Panc1 (cell line): ENCODE measurements around the gene CTDP1. TPM values are rescaled to one million over a fixed set of nuclear protein-coding genes. Genes with fewer than 3 reads are reported as not detected.

Experiments used
- ATAC-seq: fragments of 200-7000 bp; cut with Tn5 transposase; 2 replicates; pipeline ENCODE4 v1.9.1; 2020; ENCODE audit warnings: mild to moderate bottlenecking, moderate library complexity
- BruUV-seq: library from RNA; stranded (reverse); fragments of 400-500 nt; replicated peaks from 2 replicates; lab custom pipeline; 2021; lab: Mats Ljungman, UMichigan
- CTCF ChIA-PET: fragments of 300-600 bp; sonication (Branson Sonifier 250); formaldehyde crosslinking; loops from one replicate; lab custom pipeline; 2022; ENCODE audit warnings: antibody characterized with exemption; lab: Charles Lee
- POLR2A ChIA-PET: fragments of 300-600 bp; sonication (Branson Sonifier 250); formaldehyde crosslinking; loops from one replicate; lab custom pipeline; 2022; ENCODE audit warnings: antibody characterized with exemption; lab: Charles Lee
- DNase-seq: peaks from one replicate; pipeline ENCODE4 v3.0.0-alpha.2; 2010; ENCODE audit warnings: low read depth, low spot score
- H3K27ac ChIP-seq: 2 replicates; pipeline ENCODE4 v1.5.1; 2011; ENCODE audit warnings: mild to moderate bottlenecking, low read length, inconsistent platforms
- H3K27me3 ChIP-seq: fragments of 200-500 bp; sonication (Bioruptor generic); 2 replicates; pipeline ENCODE4 v1.6.0; 2014; ENCODE audit warnings: low read length, inconsistent platforms; ENCODE audit not compliant: control insufficient read depth, insufficient read depth
- H3K36me3 ChIP-seq: fragments of 200-500 bp; sonication (Bioruptor generic); 2 replicates; pipeline ENCODE4 v1.5.1; 2014; ENCODE audit warnings: inconsistent platforms, mild to moderate bottlenecking, low read length, moderate library complexity; ENCODE audit not compliant: control insufficient read depth, insufficient read depth
- H3K4me1 ChIP-seq: 2 replicates; pipeline ENCODE4 v1.5.1; 2011; ENCODE audit warnings: inconsistent platforms, mild to moderate bottlenecking, low read length, moderate library complexity; ENCODE audit not compliant: control insufficient read depth, insufficient read depth
- H3K4me3 ChIP-seq, 2 experiments: 2 replicates each; pipeline ENCODE4 v1.5.1; 2011 to 2012; ENCODE audit warnings: low read depth in 2 of 2, low read length in 2 of 2, mild to moderate bottlenecking in 2 of 2, inconsistent platforms in 1 of 2, moderate library complexity in 1 of 2
- H3K9me3 ChIP-seq: fragments of 200-500 bp; sonication (Bioruptor generic); 2 replicates; pipeline ENCODE4 v1.5.1; 2014; ENCODE audit warnings: low read depth, mild to moderate bottlenecking, inconsistent platforms, low read length, moderate library complexity; ENCODE audit not compliant: control insufficient read depth, insufficient read depth
- CTCF ChIP-seq: fragments of 450-650 bp; IDR thresholded peaks from 2 replicates; pipeline ENCODE4 v1.5.1; 2017; ENCODE audit warnings: mild to moderate bottlenecking
- POLR2AphosphoS5 ChIP-seq: IDR thresholded peaks from 2 replicates; pipeline ENCODE4 v1.6.1; 2012; ENCODE audit warnings: mild to moderate bottlenecking, low read depth, low read length, moderate library complexity
- SIN3A ChIP-seq: IDR thresholded peaks from 2 replicates; pipeline ENCODE4 v1.6.1; 2012; ENCODE audit warnings: low read depth, mild to moderate bottlenecking, low read length, moderate library complexity, borderline replicate concordance; ENCODE audit not compliant: insufficient read depth
- TCF7L2 ChIP-seq: IDR thresholded peaks from 2 replicates; pipeline ENCODE4 v1.6.1; 2011; ENCODE audit warnings: mild to moderate bottlenecking, low read depth, low read length, inconsistent platforms
- in situ Hi-C: cut with HindIII; loops from 2 replicates; pipeline ENCODE4 v1.10.0; 2016; ENCODE audit warnings: low sequenced_read_pairs, low pct_unique_long_range_greater_than_20kb
- intact Hi-C: fragments of 100-400 bp; cut with micrococcal nuclease; formaldehyde crosslinking; loops from one replicate; pipeline ENCODE4 v1.10.0; 2022; ENCODE audit not compliant: unreplicated experiment
- total RNA-seq: library from RNA; stranded (reverse); gene quantifications from one replicate; pipeline ENCODE4 v1.2.1, GENCODE V29; 2021; ENCODE audit not compliant: unreplicated experiment
- TF ChIP-seq, protein P1 (sequence below), 2 experiments: IDR thresholded peaks; 2 replicates each; pipeline ENCODE4 v1.6.1; 2011 to 2012; ENCODE audit warnings: low read depth in 2 of 2, control low read depth in 1 of 2, low read length in 1 of 2, mild to moderate bottlenecking in 1 of 2, moderate library complexity in 1 of 2; ENCODE audit not compliant: insufficient read depth in 1 of 2

CTDP1 gene
- total RNA-seq, 1 experiment from 2014 or later: 52.8 TPM

DNA sequence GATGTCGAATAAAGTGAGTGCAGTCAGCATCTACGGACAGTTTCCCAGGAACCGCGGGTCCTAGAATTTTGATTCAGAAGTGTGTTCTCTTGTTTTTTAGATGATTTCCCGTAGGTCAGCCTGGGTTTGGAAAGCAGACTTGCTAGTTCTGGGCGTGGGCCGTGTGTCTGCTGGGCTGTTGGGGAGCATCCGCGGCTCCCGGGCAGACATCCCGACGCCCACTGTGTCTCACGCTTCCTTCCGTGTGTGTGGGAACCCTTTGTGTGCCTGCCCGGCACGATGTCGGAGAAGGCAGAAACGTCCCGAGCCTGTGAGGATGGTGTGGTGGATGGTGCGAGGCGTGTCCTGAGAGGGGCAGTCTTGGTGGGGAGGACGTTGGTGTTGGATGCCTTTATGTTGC lies 18.4 kb downstream of the CTDP1 start:
- H3K27ac ChIP-seq: no peak overlapping the region
- no peak for ATAC-seq
- TF ChIP-seq, protein P1, sequence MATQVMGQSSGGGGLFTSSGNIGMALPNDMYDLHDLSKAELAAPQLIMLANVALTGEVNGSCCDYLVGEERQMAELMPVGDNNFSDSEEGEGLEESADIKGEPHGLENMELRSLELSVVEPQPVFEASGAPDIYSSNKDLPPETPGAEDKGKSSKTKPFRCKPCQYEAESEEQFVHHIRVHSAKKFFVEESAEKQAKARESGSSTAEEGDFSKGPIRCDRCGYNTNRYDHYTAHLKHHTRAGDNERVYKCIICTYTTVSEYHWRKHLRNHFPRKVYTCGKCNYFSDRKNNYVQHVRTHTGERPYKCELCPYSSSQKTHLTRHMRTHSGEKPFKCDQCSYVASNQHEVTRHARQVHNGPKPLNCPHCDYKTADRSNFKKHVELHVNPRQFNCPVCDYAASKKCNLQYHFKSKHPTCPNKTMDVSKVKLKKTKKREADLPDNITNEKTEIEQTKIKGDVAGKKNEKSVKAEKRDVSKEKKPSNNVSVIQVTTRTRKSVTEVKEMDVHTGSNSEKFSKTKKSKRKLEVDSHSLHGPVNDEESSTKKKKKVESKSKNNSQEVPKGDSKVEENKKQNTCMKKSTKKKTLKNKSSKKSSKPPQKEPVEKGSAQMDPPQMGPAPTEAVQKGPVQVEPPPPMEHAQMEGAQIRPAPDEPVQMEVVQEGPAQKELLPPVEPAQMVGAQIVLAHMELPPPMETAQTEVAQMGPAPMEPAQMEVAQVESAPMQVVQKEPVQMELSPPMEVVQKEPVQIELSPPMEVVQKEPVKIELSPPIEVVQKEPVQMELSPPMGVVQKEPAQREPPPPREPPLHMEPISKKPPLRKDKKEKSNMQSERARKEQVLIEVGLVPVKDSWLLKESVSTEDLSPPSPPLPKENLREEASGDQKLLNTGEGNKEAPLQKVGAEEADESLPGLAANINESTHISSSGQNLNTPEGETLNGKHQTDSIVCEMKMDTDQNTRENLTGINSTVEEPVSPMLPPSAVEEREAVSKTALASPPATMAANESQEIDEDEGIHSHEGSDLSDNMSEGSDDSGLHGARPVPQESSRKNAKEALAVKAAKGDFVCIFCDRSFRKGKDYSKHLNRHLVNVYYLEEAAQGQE (IDR thresholded peaks at IDR 0.05; ENCODE audit: insufficient read depth in 1 of 2, low read depth in 2 of 2, low read length in 1 of 2): no peak
- TF ChIP-seq SIN3A: no peak
- TF ChIP-seq POLR2AphosphoS5: no peak
- no peak for TF ChIP-seq CTCF
- in situ Hi-C loops: no loop called here
- no TSS peak for BruUV-seq
- H3K27me3 ChIP-seq: no peaks in the 10 kb centered on the region
- intact Hi-C loops: no loop called here
- H3K36me3 ChIP-seq: peaks cover 6% of the 10 kb centered on the region; the same call in 1 of the 2 replicates
- no peaks in the 10 kb centered on the region for H3K4me1 ChIP-seq
- no peak overlapping the region for H3K4me3 ChIP-seq
- POLR2A ChIA-PET: no interaction called here
- no peaks in the 10 kb centered on the region for H3K9me3 ChIP-seq
- CTCF ChIA-PET: no interaction called here
- no peak for DNase-seq

DNA sequence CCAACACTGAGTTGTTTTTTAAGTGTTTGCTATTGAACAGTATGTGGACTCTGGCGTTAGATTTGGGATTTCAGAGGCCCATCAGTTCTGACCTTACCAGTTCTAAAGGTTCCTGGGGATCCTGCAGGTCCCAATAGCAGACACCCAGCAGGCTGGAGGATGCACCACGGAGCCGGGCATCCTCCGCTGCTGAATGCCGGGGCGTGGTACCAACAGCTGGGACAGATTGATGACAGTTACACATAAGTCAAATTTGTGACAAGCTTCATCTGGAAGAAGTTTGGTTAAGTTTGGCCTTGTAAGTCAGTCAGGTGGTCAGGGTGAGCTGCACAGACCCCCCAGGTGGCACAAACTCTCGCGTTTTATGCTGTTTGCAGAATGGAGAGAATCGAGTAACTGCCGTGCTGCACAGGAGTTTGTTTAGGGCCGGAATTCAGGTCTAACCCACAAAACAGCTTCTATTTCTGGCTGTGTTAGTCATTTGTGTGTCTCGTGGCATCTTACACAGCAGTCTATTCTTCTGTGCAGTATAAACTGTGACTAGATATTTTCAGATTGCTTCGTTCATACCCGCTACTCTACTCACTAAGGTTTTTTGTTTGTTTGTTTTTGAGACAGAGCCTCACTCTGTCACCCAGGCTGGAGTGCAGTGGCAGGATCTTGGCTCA lies 19.2 kb downstream of the CTDP1 start:
- intact Hi-C loops: no loop called here
- Histone ChIP-seq H3K36me3 (peaks cover 6% of the 10 kb centered on the region; the same call in 1 of the 2 replicates), H3K4me3 (no peak overlapping the region), H3K9me3 (no peaks in the 10 kb centered on the region), H3K27ac (no peak overlapping the region), H3K4me1 (no peaks in the 10 kb centered on the region), H3K27me3 (no peaks in the 10 kb centered on the region)
- no TSS peak for BruUV-seq
- ChIA-PET POLR2A (no interaction called here), CTCF (no interaction called here)
- in situ Hi-C loops: no loop called here
- no peak for ATAC-seq
- DNase-seq: no peak
- TF ChIP-seq POLR2AphosphoS5: no peak
- no peak for TF ChIP-seq SIN3A
- no peak for TF ChIP-seq CTCF
- TF ChIP-seq, protein P1 (IDR thresholded peaks at IDR 0.05; ENCODE audit: insufficient read depth in 1 of 2, low read depth in 2 of 2, low read length in 1 of 2): no peak
- TF ChIP-seq TCF7L2: no peak
